GM18867 (cell line): Measurements from ENCODE around the gene LRRFIP2.
"Not testable (repeated sequence)": the region's sequence is repeated elsewhere in the genome, so short reads cannot be mapped to it uniquely, and the experiment has no call there.

ENCODE experiments used
- ATAC-seq: cut with Tn5 transposase; IDR thresholded peaks from one replicate; pipeline ENCODE4 v1.9.1; 2021; ENCODE audit warnings: mild to moderate bottlenecking, moderate library complexity; ENCODE audit not compliant: unreplicated experiment

The LRRFIP2 gene

DNA sequence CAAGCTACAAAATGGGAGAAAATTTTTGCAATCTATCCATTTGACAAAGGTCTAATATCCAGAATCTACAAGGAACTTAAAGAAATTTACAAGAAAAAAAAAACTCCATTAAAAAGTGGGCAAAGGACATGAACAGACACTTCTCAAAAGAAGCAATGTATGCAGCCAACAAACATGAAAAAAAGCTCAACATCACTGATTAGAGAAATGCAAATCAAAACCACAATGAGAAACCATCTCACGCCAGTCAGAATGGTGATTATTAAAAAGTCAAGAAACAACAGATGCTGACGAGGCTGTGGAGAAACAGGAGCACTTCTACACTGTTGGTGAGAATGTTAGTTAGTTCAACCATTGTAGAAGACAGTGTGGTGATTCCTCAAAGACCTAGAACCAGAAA, 27.5 kb downstream of the LRRFIP2 start:
- ATAC-seq = not testable (repeated sequence)

DNA sequence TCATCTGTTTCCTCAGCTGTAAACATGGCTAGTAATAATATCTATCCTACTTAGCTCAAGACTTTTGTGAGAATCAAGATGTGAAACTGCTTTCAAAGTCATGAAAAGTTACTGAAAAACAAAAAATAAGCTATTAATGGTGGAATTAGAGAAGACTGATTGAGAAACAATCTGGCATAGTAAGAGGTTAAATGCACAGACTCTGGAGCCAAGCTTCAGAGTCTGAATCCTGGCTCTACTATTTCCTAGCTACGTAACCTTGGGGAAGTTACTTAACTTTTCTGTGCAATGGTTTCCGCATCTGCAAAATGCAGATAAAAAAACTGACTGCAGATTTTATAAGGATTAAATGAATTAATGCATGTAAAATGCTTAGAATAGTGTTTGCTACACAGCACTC, 28.8 kb downstream of the LRRFIP2 start:
- no peak for ATAC-seq

DNA sequence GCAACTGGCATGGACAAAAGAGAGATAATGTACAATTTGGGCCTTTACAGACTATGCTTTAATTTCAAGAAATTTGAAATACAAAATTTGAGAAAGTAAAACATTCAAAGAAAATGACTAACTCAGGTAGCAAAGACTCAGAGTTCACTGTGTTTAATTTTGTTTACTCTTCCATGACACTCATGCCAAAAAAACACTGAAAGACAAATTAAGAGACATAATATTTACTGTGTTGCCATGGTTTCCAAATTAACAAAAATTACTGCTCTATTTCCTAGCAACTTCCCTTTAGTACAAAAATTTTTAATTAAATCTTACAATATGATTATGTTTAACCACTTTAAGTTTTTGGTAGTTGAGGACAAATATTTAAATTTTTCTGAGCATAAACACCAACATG, 29.6 kb downstream of the LRRFIP2 start:
- ATAC-seq = no peak

DNA sequence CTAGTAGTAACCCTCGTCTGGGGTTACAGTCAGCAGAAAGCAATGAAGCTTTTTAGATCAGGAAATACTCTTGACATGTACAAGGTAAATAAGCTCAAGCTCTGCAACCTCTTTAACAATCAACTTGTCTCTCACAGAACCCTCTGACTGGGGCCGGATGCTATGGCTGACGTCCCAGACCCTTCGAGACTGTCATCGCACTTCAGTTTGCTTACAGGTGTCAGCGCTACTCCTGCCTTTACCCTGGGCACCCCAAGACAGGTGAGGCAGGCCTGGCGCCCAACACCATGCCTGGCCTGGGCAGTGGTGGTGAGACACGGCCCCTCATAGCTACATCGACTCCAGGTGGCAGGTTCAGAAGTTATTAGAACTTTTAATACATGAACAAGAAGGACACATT, 30.6 kb downstream of the LRRFIP2 start:
- ATAC-seq = no peak

DNA sequence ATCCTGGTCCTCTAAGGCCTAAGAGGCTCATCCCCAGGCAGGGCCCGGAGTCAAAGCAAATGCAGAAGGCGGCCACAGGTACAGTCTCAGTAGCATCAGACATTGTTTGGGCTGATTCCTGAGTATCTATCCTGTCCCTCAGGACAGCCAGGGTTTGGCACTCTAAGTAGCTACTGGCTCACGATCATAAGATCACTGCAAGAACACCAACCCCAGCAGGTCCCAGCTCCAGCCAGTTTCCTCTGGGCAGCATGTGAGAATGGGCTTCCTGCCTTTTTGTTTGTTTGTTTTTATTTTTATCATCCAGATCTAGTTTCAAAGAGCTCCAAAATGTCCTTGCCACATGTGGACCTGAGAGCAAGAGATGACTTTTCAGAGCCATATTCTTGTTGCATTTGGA, 32.7 kb downstream of the LRRFIP2 start:
- ATAC-seq = no peak

DNA sequence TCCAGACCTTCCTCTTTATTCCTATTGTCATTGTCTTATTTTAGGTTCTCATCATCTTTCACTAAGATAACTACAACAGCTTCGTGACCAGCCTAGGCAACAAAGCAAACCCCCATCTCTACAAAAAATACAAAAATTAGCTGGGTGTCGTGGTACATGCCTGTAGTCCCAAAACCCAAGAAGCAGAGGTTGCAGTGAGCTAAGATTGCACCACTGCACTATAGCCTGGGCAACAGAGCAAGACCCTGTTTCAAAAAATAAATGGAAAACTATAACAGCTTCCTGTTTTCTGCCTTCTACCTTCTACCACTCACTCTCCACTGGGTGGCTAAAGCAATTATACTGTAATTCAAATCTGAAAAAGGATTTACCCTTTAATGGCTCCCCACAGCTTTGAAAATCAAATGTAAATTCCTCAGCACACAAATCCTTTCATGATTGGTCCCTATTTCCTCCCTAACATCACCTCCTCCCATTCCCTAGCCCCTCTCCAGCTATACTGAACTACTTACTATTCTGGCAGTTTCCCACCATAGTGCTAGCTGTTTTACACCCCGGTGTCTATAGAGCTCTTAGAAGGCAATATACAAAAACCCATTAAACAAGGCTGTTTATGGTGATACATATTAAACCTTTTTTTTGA, 33.4 kb downstream of the LRRFIP2 start:
- ATAC-seq = no peak

DNA sequence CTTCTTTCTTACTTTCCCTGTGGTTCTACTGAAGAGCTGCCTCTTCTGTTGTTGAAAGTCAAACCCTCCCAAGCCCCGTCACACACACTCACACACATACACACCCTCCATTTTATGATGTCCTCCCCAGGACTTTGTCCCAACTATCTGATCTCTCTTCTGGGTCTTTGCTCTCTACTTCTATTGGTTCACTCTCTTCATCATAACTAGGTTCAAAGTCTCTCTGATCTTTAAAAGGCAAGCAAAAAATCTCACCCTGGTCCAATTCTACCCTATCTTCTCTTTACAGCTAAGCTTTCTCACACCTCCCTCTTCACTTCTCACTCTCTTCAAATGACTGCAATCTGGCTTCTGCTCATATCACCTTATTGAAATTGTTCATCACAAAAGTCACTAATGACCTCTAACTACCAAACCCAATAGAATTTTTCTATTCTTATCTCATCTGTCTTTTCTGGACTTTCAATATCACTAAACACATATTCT, 34.8 kb downstream of the LRRFIP2 start:
- ATAC-seq = peak; percentile 82

DNA sequence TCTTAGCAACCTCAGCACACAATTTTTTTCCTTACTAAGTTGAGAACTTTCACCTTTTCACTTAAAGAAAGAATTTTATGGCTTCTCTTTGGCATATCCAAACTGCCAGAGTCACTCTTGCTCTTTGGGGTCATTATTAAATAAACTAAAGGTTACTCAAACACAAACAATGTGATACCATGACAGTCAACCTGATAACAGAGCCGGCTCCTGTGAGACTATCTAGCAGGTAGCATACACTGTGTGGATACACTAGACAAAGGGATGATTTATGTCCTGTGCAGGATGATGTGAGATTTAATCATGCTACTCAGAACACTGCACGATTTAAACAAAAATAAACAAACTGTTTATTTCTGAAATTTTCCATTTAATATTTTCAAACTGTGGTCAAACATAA, 35.6 kb downstream of the LRRFIP2 start:
- no peak for ATAC-seq

DNA sequence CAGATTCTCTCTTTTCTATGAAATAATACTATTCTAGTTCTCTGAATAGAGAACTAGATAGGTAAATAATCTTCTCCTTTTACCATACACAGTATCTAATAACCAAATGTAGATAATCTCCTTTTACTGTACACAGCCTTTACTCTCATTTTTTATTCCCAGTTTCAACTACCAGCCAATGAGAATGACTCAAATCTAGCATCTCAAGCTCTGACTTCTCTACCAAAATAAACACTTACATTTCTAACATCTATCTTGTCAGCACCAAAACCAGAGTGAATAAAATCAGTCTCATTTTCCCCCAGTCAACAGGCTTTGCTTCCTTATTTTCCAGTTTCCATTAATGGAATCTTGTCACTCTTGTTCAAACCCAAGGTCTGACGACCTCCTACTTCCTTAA, 36.9 kb downstream of the LRRFIP2 start:
- no peak for ATAC-seq

DNA sequence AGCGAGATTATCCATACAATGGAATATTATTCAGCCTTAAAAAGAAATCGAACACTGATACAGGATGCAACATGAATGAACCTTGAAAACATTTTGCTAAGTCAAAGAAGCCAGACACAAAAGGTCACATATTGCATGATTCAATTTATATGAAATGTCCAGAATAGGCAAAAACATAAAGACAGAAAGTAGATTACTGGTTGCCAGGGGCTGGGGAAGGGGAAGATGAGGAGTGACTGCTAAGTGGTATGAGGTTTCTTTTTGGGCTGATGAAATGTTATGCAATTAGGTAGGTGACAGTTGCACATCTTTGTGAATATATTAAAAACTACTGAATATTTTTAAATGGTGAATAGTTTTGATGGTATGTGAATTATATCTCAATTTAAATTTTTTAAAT, 38.3 kb downstream of the LRRFIP2 start:
- no peak for ATAC-seq

DNA sequence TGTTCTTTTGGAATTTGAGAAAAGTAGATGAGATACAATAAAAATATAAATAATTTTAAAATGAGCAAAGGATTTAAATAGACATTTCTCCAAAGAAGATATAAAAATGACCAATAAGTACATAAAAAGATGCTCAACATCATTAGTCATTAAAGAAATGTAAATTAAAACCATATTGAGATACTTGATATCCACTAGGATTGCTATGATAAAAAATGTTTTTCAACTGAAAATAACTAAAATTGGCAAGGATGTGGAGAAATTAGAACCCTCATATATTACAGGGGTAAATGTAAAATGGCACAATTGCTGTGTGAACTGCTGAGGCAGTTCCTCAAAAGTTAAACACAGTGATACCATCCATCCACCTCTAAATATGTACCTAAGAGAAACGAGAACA, 38.8 kb downstream of the LRRFIP2 start:
- ATAC-seq = no peak

DNA sequence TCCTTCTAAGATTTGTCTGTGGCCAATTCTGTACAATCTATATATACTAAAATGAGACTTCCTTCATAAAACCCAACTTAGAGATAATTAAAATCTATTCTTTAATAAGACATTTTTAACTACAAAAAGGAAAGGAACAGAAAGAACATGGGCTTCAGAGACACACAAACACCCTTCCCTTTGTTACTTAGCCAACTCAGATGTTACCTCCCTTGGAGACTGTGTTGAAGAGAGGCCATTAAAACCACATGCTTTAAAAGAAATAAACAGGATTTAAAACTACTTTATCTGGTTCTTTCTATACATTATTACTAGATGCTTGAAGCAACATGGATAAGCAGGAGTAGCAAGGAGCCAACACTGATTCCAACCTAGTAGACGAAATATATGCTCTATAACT, 42.0 kb downstream of the LRRFIP2 start:
- no peak for ATAC-seq

DNA sequence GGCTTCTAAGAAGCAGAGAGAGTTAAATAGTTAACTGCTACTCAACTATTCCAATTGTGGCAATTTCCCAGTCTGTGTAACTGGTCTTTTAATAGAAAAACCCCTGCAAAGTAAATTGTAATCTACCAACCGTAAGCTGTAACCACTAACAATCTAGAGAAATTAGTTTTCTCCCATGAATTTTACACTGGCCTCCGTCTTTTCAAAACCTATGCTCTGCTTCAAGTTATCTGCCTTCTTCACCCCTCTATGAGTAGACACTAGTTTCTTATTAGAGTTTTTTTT, 42.6 kb downstream of the LRRFIP2 start:
- ATAC-seq = no peak

DNA sequence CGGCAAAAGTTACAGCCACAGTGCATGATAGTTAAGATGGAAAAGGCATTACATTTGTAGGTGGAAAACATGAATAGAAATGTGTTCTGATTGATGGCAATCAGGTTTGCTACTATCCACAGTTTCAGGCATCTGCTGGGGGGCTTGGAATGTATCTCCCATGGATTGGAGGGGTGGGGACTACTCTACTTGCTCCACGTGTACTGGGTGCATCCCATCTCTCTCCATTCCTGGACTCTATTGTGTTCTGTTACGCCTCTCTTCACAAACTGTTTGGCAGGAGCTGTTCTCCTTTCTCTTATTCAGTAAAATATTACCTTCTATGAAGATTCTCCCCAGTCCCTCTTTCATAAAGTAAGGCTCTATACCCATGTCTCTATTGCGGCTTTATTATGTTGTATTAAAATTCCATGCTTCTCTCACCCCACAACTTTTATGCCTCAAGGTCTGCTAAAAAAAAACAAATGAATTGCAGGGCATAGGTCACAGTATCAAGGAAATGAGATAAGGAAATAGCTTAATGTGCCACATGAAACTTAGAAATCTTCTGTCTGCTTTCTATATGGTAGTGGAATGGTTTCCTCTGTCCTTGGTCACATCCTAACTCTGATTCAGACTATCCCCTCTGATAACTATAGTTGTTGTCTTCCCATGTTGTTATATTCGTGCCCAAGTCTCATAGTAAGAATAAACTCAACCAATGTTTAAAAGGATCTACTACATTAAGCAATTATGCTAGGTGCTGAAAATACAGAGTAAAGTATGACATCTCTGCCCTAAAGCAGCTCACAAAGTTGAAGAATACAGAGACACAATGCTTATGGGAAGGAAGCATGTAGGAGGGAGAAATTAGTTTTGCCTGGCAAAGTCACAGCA, 43.2 kb downstream of the LRRFIP2 start:
- no peak for ATAC-seq

DNA sequence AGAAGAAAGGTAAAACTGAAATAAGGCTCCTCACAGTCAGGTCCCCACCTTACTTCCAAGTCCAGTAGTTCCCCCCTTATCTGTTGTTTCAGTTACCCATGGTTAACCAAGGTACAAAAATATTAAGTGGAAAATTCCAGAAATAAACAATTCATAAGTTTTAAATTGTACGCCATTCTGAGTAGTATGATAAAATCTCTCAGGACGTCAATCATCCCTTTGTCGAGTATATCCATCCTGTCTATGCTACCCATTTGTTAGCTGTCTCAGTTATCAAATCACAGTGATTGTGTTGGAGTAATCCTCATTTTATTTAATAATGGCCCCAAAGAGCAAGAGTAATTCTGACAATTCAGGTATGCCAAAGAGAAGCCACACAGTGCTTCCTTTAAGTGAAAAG, 43.9 kb downstream of the LRRFIP2 start:
- ATAC-seq = no peak

DNA sequence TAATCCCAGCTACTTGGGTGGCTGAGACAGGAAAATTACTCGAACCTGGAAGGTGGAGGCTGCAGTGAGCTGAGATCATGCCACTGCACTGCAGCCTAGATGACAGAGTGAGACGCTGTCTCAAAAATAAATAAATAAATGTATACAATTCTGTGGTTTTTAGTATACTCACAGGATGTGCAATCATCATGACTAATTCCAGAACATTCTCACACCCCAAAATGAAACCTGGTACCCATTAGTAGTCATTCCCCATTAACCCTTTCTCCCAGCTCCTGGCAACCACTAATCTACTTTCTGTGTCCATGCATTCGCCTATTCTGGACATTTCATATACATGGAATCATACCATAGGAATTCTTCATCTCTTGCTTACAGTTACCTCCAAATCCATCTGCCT, 44.5 kb downstream of the LRRFIP2 start:
- no peak for ATAC-seq

DNA sequence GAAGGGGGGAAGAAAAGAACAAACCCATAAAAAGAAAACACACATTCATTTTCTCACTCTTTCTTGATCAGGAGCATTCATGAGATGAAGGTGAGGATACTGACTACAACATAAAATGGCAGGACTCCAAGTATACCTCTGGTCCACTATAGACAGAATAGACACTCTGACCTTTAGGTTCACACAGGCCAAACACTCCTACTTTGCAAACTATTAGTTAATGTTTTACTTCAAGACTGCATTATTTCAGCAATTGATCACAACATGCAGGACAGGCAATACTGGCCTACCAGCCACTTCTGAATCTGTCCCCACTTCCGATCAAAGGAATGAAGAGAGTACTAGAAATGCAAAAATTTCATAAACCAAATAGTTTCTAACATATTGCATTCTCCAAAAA, 47.0 kb downstream of the LRRFIP2 start:
- no peak for ATAC-seq

DNA sequence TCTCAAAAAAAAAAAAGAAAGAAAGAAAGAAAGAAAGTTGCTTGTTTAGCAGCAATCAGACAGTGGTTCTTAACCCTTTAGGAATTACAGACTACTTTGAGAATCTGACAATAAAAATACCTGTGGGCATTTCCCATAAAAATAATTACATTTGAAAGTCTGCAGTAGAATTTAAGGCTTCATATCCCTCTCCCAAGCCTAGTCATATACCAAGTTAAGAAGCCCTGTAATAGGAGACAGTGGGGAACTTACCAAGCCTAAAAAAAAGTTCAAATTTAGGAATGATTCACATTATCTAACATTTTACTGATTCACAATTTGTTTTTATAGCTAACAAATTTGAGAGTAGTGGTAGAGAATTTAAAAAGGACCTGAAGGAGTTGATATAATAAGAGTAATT, 47.5 kb downstream of the LRRFIP2 start:
- ATAC-seq = no peak

DNA sequence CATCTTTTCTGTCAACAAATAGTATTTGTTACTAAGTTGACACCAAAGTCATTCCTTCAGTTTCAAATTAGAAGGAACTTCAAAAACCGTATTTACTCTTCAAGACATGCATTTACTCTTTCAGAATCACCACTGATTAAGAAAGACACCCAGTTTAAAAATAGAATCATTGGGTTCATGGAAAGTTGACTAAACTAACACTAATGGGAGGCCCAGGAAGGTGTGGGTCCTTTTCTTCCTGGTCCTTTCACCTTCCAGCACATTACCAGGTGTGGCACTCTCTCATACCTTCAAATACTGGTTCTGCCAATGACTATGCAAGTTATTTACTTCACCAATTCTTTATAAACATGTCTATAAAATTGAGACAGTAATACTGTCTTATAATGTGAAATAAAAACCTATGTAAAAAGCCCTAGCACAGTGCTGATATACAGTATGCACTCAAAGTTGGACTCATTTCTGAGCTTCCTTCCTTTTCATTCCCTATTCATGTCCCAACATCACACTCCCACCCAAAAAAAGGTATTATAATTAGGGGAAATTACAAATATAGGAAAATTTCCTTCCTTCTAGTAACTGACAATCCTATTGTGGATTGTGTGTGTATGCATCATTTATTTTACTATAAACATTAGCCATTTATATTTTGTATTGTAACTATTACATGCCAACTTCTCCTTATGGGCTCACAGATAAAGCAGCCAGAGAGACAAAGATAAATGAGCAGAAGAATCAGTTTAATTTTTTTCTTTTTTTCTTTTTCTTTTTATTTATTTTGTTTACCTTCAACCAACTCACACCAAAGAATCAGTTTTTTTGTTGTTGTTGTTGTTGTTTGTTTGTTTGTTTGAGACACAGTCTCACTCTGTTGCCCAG, 48.9 kb downstream of the LRRFIP2 start:
- ATAC-seq = no peak

DNA sequence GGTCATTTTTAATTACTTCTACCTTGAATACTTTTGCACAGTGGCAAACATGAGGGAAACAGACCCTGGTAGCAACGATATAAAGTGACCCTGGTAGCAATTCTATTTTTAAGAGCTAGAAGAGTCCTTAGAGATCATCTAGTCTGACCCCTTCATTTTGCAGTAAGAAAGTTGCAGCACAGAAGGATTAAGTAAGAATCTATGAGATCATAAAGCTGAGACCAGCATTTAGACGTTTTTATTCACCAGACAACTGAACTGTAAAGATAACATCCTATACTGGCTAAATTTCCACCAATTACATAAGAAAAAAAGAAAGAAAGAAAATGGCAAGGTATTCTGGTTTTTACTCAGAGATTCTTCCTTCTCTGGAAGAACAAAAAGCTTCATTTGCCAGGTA, 49.9 kb downstream of the LRRFIP2 start:
- ATAC-seq = no peak

DNA sequence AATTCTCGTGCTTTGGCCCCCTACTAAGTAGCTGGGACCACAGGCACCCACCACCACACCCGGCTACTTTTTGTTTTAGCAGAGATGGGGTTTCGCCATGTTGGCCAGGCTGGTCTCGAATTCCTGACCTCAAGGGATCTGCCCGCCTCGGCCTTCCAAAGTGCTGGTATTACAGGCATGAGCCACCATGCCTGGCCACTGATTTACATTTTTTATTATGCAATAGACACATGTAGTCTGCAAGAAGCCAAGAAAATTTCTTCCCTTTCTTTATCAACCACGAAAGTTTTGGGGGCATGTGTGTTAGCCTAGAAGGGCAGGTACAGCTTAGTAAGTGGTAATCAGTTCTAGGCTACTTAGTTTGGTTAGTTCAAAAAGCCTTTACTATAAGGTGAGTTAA, 51.1 kb downstream of the LRRFIP2 start:
- no peak for ATAC-seq

DNA sequence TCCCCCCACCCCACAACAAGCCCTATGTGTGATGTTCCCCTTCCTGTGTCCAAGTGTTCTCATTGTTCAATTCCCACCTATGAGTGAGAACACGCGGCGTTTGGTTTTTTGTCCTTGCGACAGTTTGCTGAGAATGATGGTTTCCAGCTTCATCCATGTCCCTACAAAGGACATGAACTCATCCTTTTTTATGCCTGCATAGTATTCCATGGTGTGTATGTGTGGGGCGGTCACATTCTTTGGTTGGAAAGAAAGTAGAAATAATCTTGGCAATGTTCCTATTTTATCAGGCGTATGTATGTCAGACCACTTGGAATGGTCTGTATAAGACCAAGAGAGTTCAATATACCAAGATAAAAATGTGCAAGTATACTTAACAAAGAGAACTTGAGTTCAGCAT, 52.3 kb downstream of the LRRFIP2 start:
- not testable (repeated sequence) for ATAC-seq
